22Rv1 (cell line): ENCODE data around the gene RNF175.

Source experiments
- H3K27ac ChIP-seq: fragments of 450-650 bp; 2 replicates; pipeline ENCODE4 v1.5.1; 2017
- CTCF ChIP-seq: fragments of 450-650 bp; IDR thresholded peaks from 2 replicates; pipeline ENCODE4 v1.5.1; 2017; ENCODE audit warnings: mild to moderate bottlenecking
- ZFX ChIP-seq: fragments of 450-650 bp; IDR thresholded peaks from 2 replicates; pipeline ENCODE4 v1.6.1; 2017; ENCODE audit warnings: antibody characterized with exemption, borderline replicate concordance

The RNF175 gene

DNA sequence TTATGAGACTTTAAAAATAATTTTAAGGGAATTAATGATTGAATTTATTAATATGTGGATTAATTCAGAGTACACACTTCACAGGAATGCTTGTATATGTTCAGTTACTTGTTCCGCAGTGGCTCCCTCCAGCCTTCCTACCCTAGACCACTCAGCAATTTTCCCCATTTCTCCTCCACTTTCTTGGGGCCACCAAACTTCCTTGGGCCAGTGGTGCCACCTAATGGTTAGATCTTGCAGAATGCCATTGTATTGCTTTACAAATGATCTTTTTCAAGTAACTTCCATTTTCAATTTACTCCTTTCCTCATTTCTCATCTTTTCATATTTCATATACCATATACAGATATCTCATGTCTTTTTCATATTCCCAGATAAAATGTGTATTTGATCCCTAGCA lies 3.6 kb upstream of the RNF175 start:
- H3K27ac ChIP-seq, result no peak overlapping the region
- no peak for TF ChIP-seq ZFX
- TF ChIP-seq CTCF, result no peak

DNA sequence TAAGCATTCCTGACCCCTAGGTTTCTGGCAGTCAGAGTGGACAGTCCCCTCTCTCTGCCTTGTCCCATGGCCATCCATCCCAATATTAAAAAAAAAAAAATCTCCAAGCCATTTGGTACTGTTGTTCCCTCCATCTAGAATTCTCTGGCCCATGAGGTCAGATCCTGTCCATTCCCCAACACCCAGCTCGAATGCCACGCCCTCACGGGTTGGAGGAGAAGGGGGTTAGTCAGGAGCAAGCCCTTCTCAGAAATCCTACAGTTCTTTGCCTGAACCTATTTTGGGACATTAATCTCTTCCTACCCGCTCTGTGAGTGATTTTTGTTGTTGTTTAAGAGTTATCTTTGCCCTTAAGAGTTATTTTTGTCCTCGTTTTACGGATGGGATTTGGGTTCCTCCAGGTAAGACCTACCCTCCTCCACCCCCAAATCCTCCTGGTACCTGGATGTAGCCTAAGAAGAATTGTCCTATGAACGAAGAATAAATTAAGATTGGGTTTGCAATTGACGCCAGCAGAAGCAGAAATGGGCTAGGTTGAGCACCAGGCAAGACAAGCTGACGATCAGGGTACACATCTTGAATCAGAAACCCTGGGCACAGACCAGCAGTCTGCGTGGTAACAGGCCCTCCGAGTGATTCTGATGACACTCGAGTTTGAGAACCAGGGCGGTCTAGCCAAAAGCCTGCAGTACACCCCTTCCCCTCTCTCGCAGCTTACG lies 977 bp downstream of the RNF175 start:
- no peak for TF ChIP-seq ZFX
- no peak for TF ChIP-seq CTCF
- H3K27ac ChIP-seq, result no peak overlapping the region

DNA sequence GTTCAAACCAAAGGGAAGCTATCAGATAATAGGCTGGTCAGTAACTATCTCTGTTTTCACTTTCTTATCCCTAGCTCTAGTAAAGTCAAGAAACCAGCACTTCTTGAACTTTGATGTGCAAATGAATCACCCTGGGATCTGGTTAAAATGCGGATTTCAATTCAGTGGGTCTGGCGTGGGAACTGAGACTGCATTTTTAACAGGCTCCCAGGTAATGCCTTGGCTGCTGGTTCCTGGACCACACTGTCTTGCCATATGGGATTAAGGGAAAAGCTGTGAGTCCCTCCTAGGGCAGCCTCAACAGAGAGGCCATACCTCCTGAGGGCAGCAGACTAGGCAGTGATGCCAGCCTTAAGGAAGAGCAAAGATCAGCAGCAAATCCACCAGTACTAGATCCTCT lies 1.7 kb downstream of the RNF175 start:
- no peak overlapping the region for H3K27ac ChIP-seq
- TF ChIP-seq CTCF, result no peak
- TF ChIP-seq ZFX, result no peak

DNA sequence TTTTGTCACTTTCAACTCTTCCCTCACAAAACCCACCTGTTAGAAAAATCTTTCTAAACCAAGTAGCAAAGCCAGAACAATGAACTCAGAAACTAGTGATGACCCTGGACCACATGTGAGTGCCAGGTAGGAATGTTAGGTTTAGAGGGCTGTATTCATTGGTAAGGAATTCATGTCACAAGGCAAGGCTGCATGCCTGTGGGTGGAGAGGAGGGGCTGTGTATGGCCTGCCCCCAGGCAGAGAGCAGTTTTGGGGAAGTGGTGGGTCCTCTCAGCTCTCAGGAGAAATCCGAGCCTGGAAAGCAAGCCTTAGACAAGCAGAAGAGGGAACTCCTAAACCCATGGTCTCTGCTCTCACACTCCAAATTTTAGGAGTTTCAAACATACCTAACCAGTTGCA lies 2.4 kb downstream of the RNF175 start:
- H3K27ac ChIP-seq, result no peak overlapping the region
- TF ChIP-seq ZFX, result no peak
- TF ChIP-seq CTCF, result no peak

GRCh38 chr4:153755186-153755585 lies 4.6 kb downstream of the RNF175 start:
- TF ChIP-seq CTCF, result no peak
- no peak for TF ChIP-seq ZFX
- H3K27ac ChIP-seq, result no peak overlapping the region

DNA sequence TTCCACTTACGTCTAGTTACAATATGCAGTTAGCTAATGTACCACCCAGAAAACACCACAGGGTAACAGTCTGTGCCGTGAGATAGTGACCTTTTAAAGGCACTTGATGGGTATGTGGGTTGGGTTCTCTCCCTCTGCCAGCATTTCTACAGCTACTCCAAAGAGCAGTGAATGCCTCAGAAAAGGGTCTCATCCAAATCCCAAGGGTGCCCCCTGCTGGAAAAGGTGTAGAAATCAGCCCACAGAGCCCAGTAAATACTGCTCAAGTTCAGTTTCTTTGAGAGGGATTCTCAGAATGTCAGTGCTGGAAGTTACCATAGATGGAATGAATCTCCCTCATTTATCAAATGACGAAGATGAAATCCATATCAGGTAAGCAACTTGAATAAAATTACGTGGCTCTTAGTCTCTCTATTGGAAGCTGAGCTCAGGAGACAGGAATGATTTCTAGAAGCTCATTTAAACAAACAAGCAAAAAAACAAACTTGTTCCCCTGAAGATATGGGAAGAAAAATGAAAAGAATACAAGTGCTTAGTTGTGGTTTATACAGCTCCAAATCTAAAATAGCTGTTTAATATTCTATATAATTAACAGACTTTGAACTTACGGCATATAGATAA lies 9.5 kb downstream of the RNF175 start:
- peak; percentile 82 for TF ChIP-seq CTCF
- no peak for TF ChIP-seq ZFX
- H3K27ac ChIP-seq, result no peak overlapping the region

DNA sequence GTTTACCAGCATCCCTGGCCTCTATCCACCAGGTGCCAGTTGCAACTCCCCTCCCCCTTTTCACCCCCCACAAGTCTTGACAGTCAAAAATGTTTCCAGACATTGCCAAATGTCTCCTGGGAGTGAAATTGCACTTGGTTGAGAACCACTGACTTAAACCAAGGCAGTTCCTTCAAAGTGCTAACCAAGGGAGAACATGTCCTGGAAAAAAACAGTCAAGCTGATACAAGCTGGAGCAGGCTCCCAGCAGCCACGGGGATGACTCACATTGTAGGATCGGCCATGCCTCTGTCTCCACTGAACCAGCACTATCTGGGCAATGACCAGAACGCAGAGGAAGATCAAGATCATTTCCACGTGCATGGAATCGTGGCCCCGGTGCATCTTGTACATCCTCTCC lies 11.4 kb downstream of the RNF175 start:
- no peak overlapping the region for H3K27ac ChIP-seq
- TF ChIP-seq CTCF, result no peak
- no peak for TF ChIP-seq ZFX
